K562 (cell line): Measurements from ENCODE around the gene DLGAP1. TPM values are rescaled to one million over a fixed set of nuclear protein-coding genes. Genes with fewer than 3 reads are reported as not detected.

ENCODE experiments used
- ATAC-seq: fragments of 200-7000 bp; cut with Tn5 transposase; 3 replicates; pipeline ENCODE4 v1.9.1; 2020; ENCODE audit warnings: moderate library complexity
- BruUV-seq: library from RNA; stranded (reverse); fragments of 400-500 nt; replicated peaks from 2 replicates; lab custom pipeline; 2021; lab: Mats Ljungman, UMichigan
- CTCF ChIA-PET: fragments of 300-600 bp; formaldehyde crosslinking; extraction: SDS; loops from one replicate; lab custom pipeline; 2021; ENCODE audit warnings: low intra/inter-chr PET ratio; lab: Yijun Ruan, JAX
- POLR2A ChIA-PET: fragments of 300-600, 350-650 bp; sonication (Branson Sonifier 250); formaldehyde crosslinking; extraction: SDS; loops from one replicate; lab custom pipeline; 2021; ENCODE audit warnings: antibody characterized with exemption, inconsistent platforms; lab: Yijun Ruan, JAX
- DNase-seq, 4 experiments: peaks; one replicate each; pipeline versions ENCODE4 v3.0.0 to v3.0.0-alpha.2; 2011 to 2018; ENCODE audit warnings: low spot score in 3 of 4, mixed read lengths in 3 of 4; ENCODE audit errors: extremely low read depth in 1 of 4
- FAIRE-seq: peaks from 2 replicates; lab custom pipeline; 2011; peaks lifted over from hg19 to GRCh38; lab: Jason Lieb, UNC
- H2AFZ ChIP-seq: 2 replicates; pipeline ENCODE4 v1.6.0; 2011; ENCODE audit warnings: low read depth, low read length, control low read depth, inconsistent platforms
- H3K27ac ChIP-seq: fragments of 200-600 bp; 3 replicates; pipeline ENCODE4 v1.8.0; 2011; ENCODE audit warnings: low read depth, mild to moderate bottlenecking, control low read depth, inconsistent platforms, low read length, moderate library complexity, mixed read lengths; ENCODE audit errors: extremely low read depth
- H3K27me3 ChIP-seq, 2 experiments: fragments of 300-600 bp in 1 of 2; 2 replicates in 1 of 2; 3 replicates in 1 of 2; pipeline versions ENCODE4 v1.6.0 to v1.8.0; 2011; ENCODE audit warnings: inconsistent platforms in 2 of 2, low read length in 2 of 2, mild to moderate bottlenecking in 1 of 2, mixed read lengths in 1 of 2, moderate library complexity in 1 of 2; ENCODE audit not compliant: control insufficient read depth in 2 of 2, insufficient read depth in 2 of 2
- H3K36me3 ChIP-seq: fragments of 300-600 bp; 3 replicates; pipeline ENCODE4 v1.8.0; 2011; ENCODE audit warnings: mild to moderate bottlenecking, low read length, inconsistent platforms; ENCODE audit not compliant: control insufficient read depth, insufficient read depth
- H3K4me1 ChIP-seq, 2 experiments: fragments of 200-600 bp in 1 of 2; replicated peaks in 1 of 2; 2 replicates in 1 of 2; 3 replicates in 1 of 2; pipeline versions ENCODE4 v1.5.1 to v1.8.0; 2011; ENCODE audit warnings: inconsistent platforms in 2 of 2, low read length in 2 of 2, mild to moderate bottlenecking in 1 of 2, mixed read lengths in 1 of 2, moderate library complexity in 1 of 2; ENCODE audit not compliant: control insufficient read depth in 2 of 2, insufficient read depth in 2 of 2
- H3K4me2 ChIP-seq: 2 replicates; pipeline ENCODE4 v1.6.1; 2011; ENCODE audit warnings: low read length, control low read depth, inconsistent platforms, mixed read lengths; ENCODE audit not compliant: insufficient read depth
- H3K4me3 ChIP-seq: fragments of 200-600 bp; sonication (generic), shearing (Covaris generic); 2 replicates; pipeline ENCODE4 v1.5.1; 2016; ENCODE audit warnings: control low read depth, inconsistent platforms
- H3K79me2 ChIP-seq: fragments of 200-600 bp; 3 replicates; pipeline ENCODE4 v1.8.0; 2011; ENCODE audit warnings: low read length, inconsistent platforms; ENCODE audit not compliant: control insufficient read depth, insufficient read depth
- H3K9ac ChIP-seq, 2 experiments: 2 replicates each; pipeline versions ENCODE4 v1.6.0 to v1.6.1; 2011; ENCODE audit warnings: low read depth in 2 of 2, low read length in 2 of 2, control low read depth in 1 of 2, inconsistent platforms in 1 of 2, mild to moderate bottlenecking in 1 of 2, mixed read lengths in 1 of 2; ENCODE audit not compliant: insufficient read depth in 1 of 2
- H3K9me1 ChIP-seq: one replicate; pipeline ENCODE4 v1.6.0; 2011; ENCODE audit warnings: inconsistent platforms, mild to moderate bottlenecking, low read length, moderate library complexity; ENCODE audit not compliant: control insufficient read depth, insufficient read depth
- H3K9me3 ChIP-seq: replicated peaks from 2 replicates; pipeline ENCODE4 v1.5.1; 2011; ENCODE audit warnings: low read depth, low read length, inconsistent platforms; ENCODE audit not compliant: control insufficient read depth, insufficient read depth
- H4K20me1 ChIP-seq: replicated peaks from 2 replicates; pipeline ENCODE4 v1.6.1; 2011; ENCODE audit warnings: low read length, inconsistent platforms, mixed read lengths; ENCODE audit not compliant: control insufficient read depth, insufficient read depth
- ARHGAP35 ChIP-seq: fragments of 450-650 bp; IDR thresholded peaks from 2 replicates; pipeline ENCODE4 v1.6.1; 2018; ENCODE audit not compliant: partially characterized antibody
- RERE ChIP-seq: sonication (generic); formaldehyde crosslinking; IDR thresholded peaks from 2 replicates; pipeline ENCODE4 v1.8.0; 2023; ENCODE audit warnings: missing genetic modification reagents, mild to moderate bottlenecking, borderline replicate concordance
- WGBS: fragments of 100-300 bp; shearing (Covaris generic); methylation state at CpG from one replicate; pipeline ENCODE4 v1.1.6; 2016; ENCODE audit warnings: low coverage, mixed read lengths; ENCODE audit not compliant: insufficient coverage; ENCODE audit errors: missing lambda C conversion rate; 5-methylcytosine and 5-hydroxymethylcytosine counted together
- in situ Hi-C: fragments of 300-500 bp; cut with MboI; formaldehyde crosslinking; loops from 4 replicates; pipeline ENCODE4 v1.15.0; 2018; ENCODE audit warnings: inconsistent platforms, mixed read lengths
- intact Hi-C: fragments of 100-400 bp; cut with micrococcal nuclease; formaldehyde crosslinking; loops from 2 replicates; pipeline ENCODE4 v1.14.2; 2022
- polyA plus RNA-seq, 8 experiments: library from polyadenylated mRNA; depleted of rRNA in 4 of 8; stranded (reverse) in 5 of 8; unstranded in 3 of 8; fragments of >200 nt; fragmentation: Nextera tagmentation in 2 of 8; fragmentation: Illumina TruSeq in 1 of 8; extraction: Ambion mirVana in 2 of 8; extraction: Trizol in 1 of 8; gene quantifications; 2 replicates each; pipeline versions ENCODE4 v1.2.1 to v1.2.3, GENCODE V29; 2011 to 2014; ENCODE audit warnings: inconsistent platforms in 1 of 8, missing spikeins in 1 of 8
- total RNA-seq, 7 experiments: library from RNA; depleted of rRNA in 6 of 7; stranded (reverse); fragments of >200 nt in 6 of 7; fragmentation: Illumina TruSeq in 2 of 7; extraction: Trizol in 2 of 7; gene quantifications; 2 replicates each; pipeline versions ENCODE4 v1.2.1 to v1.2.3, GENCODE V29; 2011 to 2021; ENCODE audit warnings: low replicate concordance in 1 of 7

DLGAP1 gene
- total and polyA plus RNA-seq, 9 of the 15 experiments (the other 6 are each of a cell fraction or from before 2014, with no cell fraction given) = 0.04 to 0.22 (median 0.08) TPM

- no peaks in the 10 kb centered on the region; the same call in 1 of the 2 replicates for H3K9me3 ChIP-seq
- H3K36me3 ChIP-seq = no peaks in the 10 kb centered on the region
- no peak overlapping the region for H3K4me3 ChIP-seq
- H3K27ac ChIP-seq = no peak overlapping the region
- no peaks in the 10 kb centered on the region for H3K79me2 ChIP-seq
- H4K20me1 ChIP-seq = no peaks in the 10 kb centered on the region
- H3K4me2 ChIP-seq = no peak overlapping the region
- ChIA-PET POLR2A (no interaction called here), CTCF (no interaction called here)
- no TSS peak for BruUV-seq
- no peaks in the 10 kb centered on the region for H3K27me3 ChIP-seq
- no peak for FAIRE-seq
- no peak for ATAC-seq
- intact Hi-C loops = no loop called here
- no peak overlapping the region for H2AFZ ChIP-seq
- H3K9ac ChIP-seq = no peak overlapping the region
- in situ Hi-C loops = no loop called here
- H3K4me1 ChIP-seq = no peaks in the 10 kb centered on the region
- TF ChIP-seq RERE (CRISPR knock-in tag) (no peak), ARHGAP35 (no peak)
- no peak for DNase-seq
- 0% methylated on average over 3 of the region's 3 CpGs for WGBS
- H3K9me1 ChIP-seq = no peaks in the 10 kb centered on the region
Measured at GRCh38 chr18:4193086-4193485, 262.0 kb downstream of the DLGAP1 start.
